Measurements from ENCODE around the gene CLC. TPM values are rescaled to one million over a fixed set of nuclear protein-coding genes. Genes with fewer than 3 reads are reported as not detected.

The CLC gene
- total and polyA plus RNA-seq, 2 of the 13 experiments (the other 11 are each of a cell fraction or from before 2014, with no cell fraction given), result not detected

- Histone ChIP-seq H4K20me1 (ENCODE audit: insufficient read depth, low read length) (no peaks in the 10 kb centered on the region), H3K27me3 (ENCODE audit: control insufficient read depth in 1 of 2, insufficient read depth in 2 of 2, low read length in 2 of 2) (peaks cover 2 to 3% of the 10 kb centered on the region in 2 experiments; a peak in 2 of 5 replicates)
- no peak for FAIRE-seq
- TF ChIP-seq MXD4 (CRISPR knock-in tag; IDR thresholded peaks at IDR 0.05) (peak; percentile 19; the same call in 1 of the 2 replicates), FOXK1 (CRISPR knock-in tag; IDR thresholded peaks at IDR 0.05; ENCODE audit: borderline replicate concordance, low read depth) (peak; percentile 53; the same call in 1 of the 2 replicates), ZNF441 (CRISPR knock-in tag; IDR thresholded peaks at IDR 0.05; ENCODE audit: borderline replicate concordance) (no peak), ZNF367 (CRISPR knock-in tag; IDR thresholded peaks at IDR 0.05; ENCODE audit: borderline replicate concordance) (no peak), TEAD3 (CRISPR knock-in tag; optimal IDR thresholded peaks at IDR 0.05; ENCODE audit: borderline replicate concordance) (peak; percentile 86), HIC2 (CRISPR knock-in tag; IDR thresholded peaks at IDR 0.05; ENCODE audit: low read depth) (no peak), MIXL1 (CRISPR knock-in tag; IDR thresholded peaks at IDR 0.05) (no peak), ZNF350 (CRISPR knock-in tag; IDR thresholded peaks at IDR 0.05; ENCODE audit: borderline replicate concordance, low read depth) (no peak), MXD3 (CRISPR knock-in tag; IDR thresholded peaks at IDR 0.05) (no peak), SOX6 (IDR thresholded peaks at IDR 0.05) (no peak), SOX6 (CRISPR knock-in tag; IDR thresholded peaks at IDR 0.05) (peak; percentile 60; the same call in 1 of the 2 replicates), ZKSCAN1 (IDR thresholded peaks at IDR 0.05; ENCODE audit: low read length) (no peak), PHF5A (CRISPR knock-in tag; IDR thresholded peaks at IDR 0.05; ENCODE audit: low read depth, unreplicated experiment) (no peak), ZBTB8A (CRISPR knock-in tag; IDR thresholded peaks at IDR 0.05; ENCODE audit: borderline replicate concordance, low read depth) (no peak), ZBTB3 (CRISPR knock-in tag; IDR thresholded peaks at IDR 0.05; ENCODE audit: borderline replicate concordance, low read depth) (no peak), ZBTB20 (CRISPR knock-in tag; IDR thresholded peaks at IDR 0.05; ENCODE audit: borderline replicate concordance, low read depth) (no peak), ZNF614 (CRISPR knock-in tag; IDR thresholded peaks at IDR 0.05; ENCODE audit: borderline replicate concordance) (no peak), RBAK (CRISPR knock-in tag; IDR thresholded peaks at IDR 0.05) (no peak), ZNF17 (CRISPR knock-in tag; IDR thresholded peaks at IDR 0.05) (no peak), YY1 (IDR thresholded peaks at IDR 0.05; ENCODE audit: insufficient read depth, insufficient replicate concordance, low read depth, low read length) (no peak), ASH2L (IDR thresholded peaks at IDR 0.05; ENCODE audit: insufficient read length, low read depth, low read length) (no peak), SUZ12 (IDR thresholded peaks at IDR 0.05; ENCODE audit: low read depth, low read length) (no peak), LCORL (IDR thresholded peaks at IDR 0.05) (no peak), LCORL (CRISPR knock-in tag; IDR thresholded peaks at IDR 0.05) (0 out of 2 replicates have a peak, but pooled peaks have one; percentile 32), ARID3A (IDR thresholded peaks at IDR 0.05; ENCODE audit: low read depth, low read length) (no peak)
Measured at GRCh38 chr19:39696387-39696786, 41.4 kb downstream of the CLC start.

More at GRCh38 chr19:39696387-39696786, 41.4 kb downstream of the CLC start:
- no peak overlapping the region for H3K9ac ChIP-seq (ENCODE audit: insufficient read depth, low read depth, low read length)
- CTCF ChIA-PET (ENCODE audit: low intra/inter-chr PET ratio, low total read pairs), result no interaction called here
- WGBS (ENCODE audit: low lambda C conversion rate), result 4% methylated on average over 2 of the region's 2 CpGs
- in situ Hi-C loops (cut with HindIII; ENCODE audit: extremely low pct_ligation_motif_present, low pct_unique_long_range_greater_than_20kb) (no loop called here), intact Hi-C loops (cut with micrococcal nuclease; ENCODE audit: unreplicated experiment) (no loop called here)
- H3K9me3 ChIP-seq (ENCODE audit: low read length), result no peaks in the 10 kb centered on the region
- ATAC-seq (peak; percentile 57), DNase-seq (ENCODE audit: low spot score) (peak; percentile 25)
- no peak overlapping the region; a peak in 1 of 6 replicates for H3K4me3 ChIP-seq (replicated peaks in 1 of 3; ENCODE audit: insufficient read depth in 1 of 3, low read depth in 2 of 3, low read length in 3 of 3)
- H3K36me3 ChIP-seq (replicated peaks in 1 of 2; ENCODE audit: control insufficient read depth in 1 of 2, insufficient read depth in 2 of 2, low read length in 2 of 2), result no peaks in the 10 kb centered on the region
- H3K79me2 ChIP-seq (ENCODE audit: insufficient read depth, low read length), result no peaks in the 10 kb centered on the region
- BruUV-seq (replicated peaks), result no TSS peak
- POLR2A ChIA-PET, result no interaction called here
- H3K27ac ChIP-seq (ENCODE audit: extremely low read length, insufficient read depth, low read length), result no peak overlapping the region
- peaks cover 39% of the 10 kb centered on the region for H3K4me1 ChIP-seq (ENCODE audit: insufficient read depth, low read length)
- peak overlapping the region; percentile 38; the same call in 1 of the 2 replicates for H3K4me2 ChIP-seq (ENCODE audit: low read depth, low read length)
- no peak overlapping the region for H2AFZ ChIP-seq (ENCODE audit: low read length)
